ENCODE results near the gene SETDB1. TPM values are rescaled to one million over a fixed set of nuclear protein-coding genes. Genes with fewer than 3 reads are reported as not detected.
"Not testable (repeated sequence)": the region's sequence is repeated elsewhere in the genome, so short reads cannot be mapped to it uniquely, and the experiment has no call there.

SETDB1 gene
- total RNA-seq, 2 donors from 2014 or later: 49.3 to 74.3 TPM

DNA sequence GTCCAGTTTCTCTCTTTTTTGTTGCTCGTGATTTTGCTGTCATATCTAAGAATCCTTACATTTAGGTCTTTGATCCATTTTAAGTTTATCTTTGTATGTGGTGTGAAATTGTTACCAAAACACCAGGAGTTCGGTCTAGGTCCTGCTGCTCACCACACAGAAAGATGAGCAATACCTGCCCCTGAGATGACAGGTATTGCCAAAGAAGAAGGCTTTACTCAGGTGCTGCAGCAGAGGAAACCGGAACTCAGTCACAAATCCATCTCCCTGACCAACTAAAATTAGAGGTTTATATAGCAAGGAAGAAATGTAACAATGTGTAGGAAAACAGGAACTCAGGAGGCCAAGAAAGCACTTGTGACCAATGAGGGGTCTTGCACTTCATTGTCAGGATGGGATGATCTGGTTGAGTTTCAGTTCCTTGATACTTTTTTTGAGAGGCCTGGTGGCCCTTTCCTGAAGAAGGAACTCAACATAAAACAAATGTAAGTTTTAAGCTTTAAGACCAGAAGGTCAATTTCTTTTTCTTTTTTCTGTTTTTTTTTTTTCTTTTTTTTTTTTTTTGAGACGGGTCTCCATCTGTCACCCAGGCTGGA, 16.5 kb upstream of the SETDB1 start:
- no peaks in the 10 kb centered on the region for H3K9me3 Mint-ChIP-seq
- no peaks in the 10 kb centered on the region for H3K27me3 Mint-ChIP-seq
- ATAC-seq (replicated peaks): no peak
- H3K4me3 Mint-ChIP-seq: no peak overlapping the region
- H3K27ac Mint-ChIP-seq: no peak overlapping the region
- peaks cover 4% of the 10 kb centered on the region for H3K4me1 Mint-ChIP-seq
- no peaks in the 10 kb centered on the region for H3K36me3 Mint-ChIP-seq (ENCODE audit: low read depth)

DNA sequence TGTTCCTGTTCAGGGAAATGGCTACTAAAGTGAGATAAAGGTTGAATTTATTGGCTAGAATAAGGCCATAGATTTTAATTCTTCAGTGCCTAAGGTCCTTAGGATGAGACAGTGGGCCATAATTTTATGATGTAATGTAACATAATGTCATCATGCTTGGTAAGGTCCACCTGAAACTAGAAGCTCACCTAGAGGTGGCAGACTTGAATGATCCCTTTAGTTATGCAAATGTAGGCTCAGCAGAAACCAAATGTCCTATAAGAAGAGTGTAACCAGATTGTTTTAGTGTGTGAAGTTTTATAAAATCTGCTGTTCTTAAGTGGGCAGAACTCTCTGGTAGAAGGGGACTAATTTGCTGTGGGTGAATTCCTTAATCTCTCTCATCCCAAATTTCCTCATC, 13.5 kb upstream of the SETDB1 start:
- Mint-ChIP-seq H3K36me3 (ENCODE audit: low read depth) (no peaks in the 10 kb centered on the region), H3K27ac (no peak overlapping the region), H3K4me3 (no peak overlapping the region), H3K9me3 (no peaks in the 10 kb centered on the region), H3K27me3 (no peaks in the 10 kb centered on the region), H3K4me1 (peaks cover 4% of the 10 kb centered on the region)
- no peak for ATAC-seq (replicated peaks)

GRCh38 chr1:150917387-150917786, 8.8 kb upstream of the SETDB1 start:
- Mint-ChIP-seq H3K27ac (no peak overlapping the region), H3K36me3 (ENCODE audit: low read depth) (no peaks in the 10 kb centered on the region), H3K4me1 (peaks cover 9% of the 10 kb centered on the region), H3K9me3 (no peaks in the 10 kb centered on the region), H3K27me3 (no peaks in the 10 kb centered on the region), H3K4me3 (no peak overlapping the region)
- ATAC-seq (replicated peaks): no peak

- H3K9me3 Mint-ChIP-seq: no peaks in the 10 kb centered on the region
- no peaks in the 10 kb centered on the region for H3K27me3 Mint-ChIP-seq
- peak overlapping the region; percentile 21 for H3K4me3 Mint-ChIP-seq
- ATAC-seq (replicated peaks): peak; percentile 91
- peak overlapping the region; percentile 86 for H3K27ac Mint-ChIP-seq
- H3K4me1 Mint-ChIP-seq: peaks cover 6% of the 10 kb centered on the region
- peaks cover 18% of the 10 kb centered on the region for H3K36me3 Mint-ChIP-seq (ENCODE audit: low read depth)
Observed at GRCh38 chr1:150922519-150922975, 3.6 kb upstream of the SETDB1 start.

DNA sequence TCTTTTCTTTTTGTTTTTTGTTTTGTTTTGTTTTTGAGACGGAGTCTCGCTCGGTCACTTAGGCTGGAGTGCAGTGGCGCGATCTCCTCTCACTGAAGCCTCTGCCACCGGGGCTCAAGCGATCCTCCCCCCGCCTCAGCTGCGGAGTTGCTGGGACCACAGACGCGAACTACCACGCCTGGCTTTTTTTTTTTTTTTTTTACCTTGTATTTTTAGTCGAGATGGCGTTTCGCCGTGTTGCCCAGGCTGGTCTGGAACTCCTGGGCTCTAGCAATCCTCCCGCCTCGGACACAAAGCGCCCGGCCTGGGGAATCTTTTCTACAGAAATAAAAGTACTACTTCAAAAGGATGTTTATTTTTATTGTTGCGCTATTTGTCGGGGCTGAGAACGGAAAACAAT, 1.1 kb upstream of the SETDB1 start:
- H3K9me3 Mint-ChIP-seq: no peaks in the 10 kb centered on the region

GRCh38 chr1:150927624-150928023, 1.5 kb downstream of the SETDB1 start:
- H3K4me3 Mint-ChIP-seq: peak overlapping the region; percentile 94
- H3K27me3 Mint-ChIP-seq: no peaks in the 10 kb centered on the region
- H3K4me1 Mint-ChIP-seq: no peaks in the 10 kb centered on the region
- ATAC-seq (replicated peaks): no peak
- peaks cover 69% of the 10 kb centered on the region for H3K36me3 Mint-ChIP-seq (ENCODE audit: low read depth)
- H3K9me3 Mint-ChIP-seq: no peaks in the 10 kb centered on the region
- H3K27ac Mint-ChIP-seq: no peak overlapping the region

More for the DNA sequence above, 1.1 kb upstream of the SETDB1 start:
- Mint-ChIP-seq H3K4me3 (peak overlapping the region; percentile 94), H3K36me3 (ENCODE audit: low read depth) (peaks cover 44% of the 10 kb centered on the region), H3K4me1 (peaks cover 6% of the 10 kb centered on the region), H3K27ac (peak overlapping the region; percentile 96), H3K27me3 (no peaks in the 10 kb centered on the region)
- ATAC-seq (replicated peaks): no peak

- no peaks in the 10 kb centered on the region for H3K9me3 Mint-ChIP-seq
- peaks cover 76% of the 10 kb centered on the region for H3K36me3 Mint-ChIP-seq (ENCODE audit: low read depth)
- H3K27ac Mint-ChIP-seq: no peak overlapping the region
- H3K4me1 Mint-ChIP-seq: no peaks in the 10 kb centered on the region
- H3K27me3 Mint-ChIP-seq: no peaks in the 10 kb centered on the region
- peak overlapping the region; percentile 12 for H3K4me3 Mint-ChIP-seq
- ATAC-seq (replicated peaks): no peak
Observed at GRCh38 chr1:150928286-150928685, 2.1 kb downstream of the SETDB1 start.

- H3K36me3 Mint-ChIP-seq (ENCODE audit: low read depth): peaks cover 81% of the 10 kb centered on the region
- not testable (repeated sequence) for H3K27ac Mint-ChIP-seq; H3K4me1 Mint-ChIP-seq; ATAC-seq (replicated peaks); H3K27me3 Mint-ChIP-seq; H3K9me3 Mint-ChIP-seq
- H3K4me3 Mint-ChIP-seq: peak overlapping the region; percentile 12
Observed at GRCh38 chr1:150928775-150929174, 2.6 kb downstream of the SETDB1 start.

DNA sequence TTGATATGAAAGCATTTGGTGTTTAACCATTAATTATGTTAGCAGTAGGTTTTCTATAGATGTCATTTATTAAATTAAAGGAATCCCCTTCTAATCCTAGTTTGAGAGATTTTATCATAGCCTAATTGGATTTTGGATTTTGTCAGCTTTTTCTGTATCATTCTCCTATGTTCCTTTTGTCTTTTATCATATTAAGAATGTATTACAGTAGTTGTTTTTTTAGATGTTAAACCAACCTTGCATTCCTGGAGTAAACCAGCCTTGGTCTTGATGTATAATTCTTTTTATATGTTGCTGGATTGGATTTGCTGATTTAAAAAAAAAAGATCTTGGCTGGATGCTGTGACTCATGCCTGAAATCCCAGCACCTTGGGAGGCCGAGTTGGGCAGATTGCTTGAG, 5.6 kb downstream of the SETDB1 start:
- H3K4me1 Mint-ChIP-seq: peaks cover 5% of the 10 kb centered on the region
- H3K9me3 Mint-ChIP-seq: no peaks in the 10 kb centered on the region
- peaks cover 97% of the 10 kb centered on the region for H3K36me3 Mint-ChIP-seq (ENCODE audit: low read depth)
- H3K27ac Mint-ChIP-seq: no peak overlapping the region
- no peaks in the 10 kb centered on the region for H3K27me3 Mint-ChIP-seq
- H3K4me3 Mint-ChIP-seq: no peak overlapping the region
- no peak for ATAC-seq (replicated peaks)

DNA sequence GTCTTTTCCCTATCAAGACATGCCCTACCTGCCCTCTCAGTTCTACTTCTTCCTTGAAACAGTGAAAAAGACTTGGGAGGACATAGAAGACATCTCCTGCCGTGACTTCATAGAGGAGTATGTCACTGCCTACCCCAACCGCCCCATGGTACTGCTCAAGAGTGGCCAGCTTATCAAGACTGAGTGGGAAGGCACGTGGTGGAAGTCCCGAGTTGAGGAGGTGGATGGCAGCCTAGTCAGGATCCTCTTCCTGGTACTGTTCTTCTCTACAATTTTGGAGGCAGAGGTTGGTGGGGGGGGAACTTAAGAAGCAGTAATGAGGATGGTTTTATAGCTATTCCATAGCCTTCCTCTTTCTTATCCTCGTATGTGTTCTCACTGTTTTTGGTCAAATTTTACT, 18.7 kb downstream of the SETDB1 start:
- no peaks in the 10 kb centered on the region for H3K27me3 Mint-ChIP-seq
- no peak for ATAC-seq (replicated peaks)
- H3K4me1 Mint-ChIP-seq: no peaks in the 10 kb centered on the region
- no peaks in the 10 kb centered on the region for H3K9me3 Mint-ChIP-seq
- peaks cover 98% of the 10 kb centered on the region for H3K36me3 Mint-ChIP-seq (ENCODE audit: low read depth)
- peak overlapping the region; percentile 71 for H3K27ac Mint-ChIP-seq
- H3K4me3 Mint-ChIP-seq: no peak overlapping the region

DNA sequence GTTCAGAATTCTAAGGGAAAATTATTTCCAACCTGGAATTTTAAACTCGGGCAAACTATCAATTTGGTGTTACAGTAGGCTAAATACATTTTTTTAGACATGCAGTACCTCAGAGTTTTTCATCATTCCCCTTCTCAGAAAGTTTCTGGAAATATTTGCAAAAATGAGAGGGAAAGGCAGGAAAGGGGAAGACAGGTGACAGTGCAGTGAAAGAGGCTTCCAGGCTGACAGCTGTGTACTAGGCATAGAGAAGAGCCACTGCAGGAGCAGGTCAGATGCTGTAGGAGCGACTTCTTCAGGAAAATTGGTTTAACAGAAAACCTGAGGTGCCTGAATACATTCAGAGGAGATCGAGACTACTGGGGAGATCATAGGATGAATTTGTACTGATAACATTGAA, 28.5 kb downstream of the SETDB1 start:
- peaks cover 95% of the 10 kb centered on the region for H3K36me3 Mint-ChIP-seq (ENCODE audit: low read depth)

GRCh38 chr1:150955280-150955679, 29.1 kb downstream of the SETDB1 start:
- peak overlapping the region; percentile 25 for H3K27ac Mint-ChIP-seq
- H3K9me3 Mint-ChIP-seq: no peaks in the 10 kb centered on the region
- H3K4me3 Mint-ChIP-seq: no peak overlapping the region
- H3K36me3 Mint-ChIP-seq (ENCODE audit: low read depth): peaks cover 95% of the 10 kb centered on the region
- no peaks in the 10 kb centered on the region for H3K27me3 Mint-ChIP-seq
- peaks cover 9% of the 10 kb centered on the region for H3K4me1 Mint-ChIP-seq
- ATAC-seq (replicated peaks): no peak

More for the DNA sequence above, 28.5 kb downstream of the SETDB1 start:
- no peak overlapping the region for H3K4me3 Mint-ChIP-seq
- no peak overlapping the region for H3K27ac Mint-ChIP-seq
- peaks cover 9% of the 10 kb centered on the region for H3K4me1 Mint-ChIP-seq
- no peaks in the 10 kb centered on the region for H3K9me3 Mint-ChIP-seq
- no peaks in the 10 kb centered on the region for H3K27me3 Mint-ChIP-seq
- no peak for ATAC-seq (replicated peaks)

GRCh38 chr1:150957666-150958065, 31.5 kb downstream of the SETDB1 start:
- H3K27me3 Mint-ChIP-seq: no peaks in the 10 kb centered on the region
- peaks cover 95% of the 10 kb centered on the region for H3K36me3 Mint-ChIP-seq (ENCODE audit: low read depth)
- H3K27ac Mint-ChIP-seq: peak overlapping the region; percentile 70
- H3K9me3 Mint-ChIP-seq: no peaks in the 10 kb centered on the region
- ATAC-seq (replicated peaks): no peak
- H3K4me3 Mint-ChIP-seq: no peak overlapping the region
- peaks cover 4% of the 10 kb centered on the region for H3K4me1 Mint-ChIP-seq

DNA sequence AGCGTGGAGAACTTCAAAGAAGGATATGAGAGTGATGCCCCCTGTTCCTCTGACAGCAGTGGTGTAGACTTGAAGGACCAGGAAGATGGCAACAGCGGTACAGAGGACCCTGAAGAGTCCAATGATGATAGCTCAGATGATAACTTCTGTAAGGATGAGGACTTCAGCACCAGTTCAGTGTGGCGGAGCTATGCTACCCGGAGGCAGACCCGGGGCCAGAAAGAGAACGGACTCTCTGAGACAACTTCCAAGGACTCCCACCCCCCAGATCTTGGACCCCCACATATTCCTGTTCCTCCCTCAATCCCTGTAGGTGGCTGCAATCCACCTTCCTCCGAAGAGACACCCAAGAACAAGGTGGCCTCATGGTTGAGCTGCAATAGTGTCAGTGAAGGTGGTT, 34.5 kb downstream of the SETDB1 start:
- Mint-ChIP-seq H3K27ac (no peak overlapping the region), H3K9me3 (no peaks in the 10 kb centered on the region), H3K27me3 (no peaks in the 10 kb centered on the region), H3K36me3 (ENCODE audit: low read depth) (peaks cover 99% of the 10 kb centered on the region), H3K4me3 (no peak overlapping the region), H3K4me1 (peaks cover 4% of the 10 kb centered on the region)
- no peak for ATAC-seq (replicated peaks)

DNA sequence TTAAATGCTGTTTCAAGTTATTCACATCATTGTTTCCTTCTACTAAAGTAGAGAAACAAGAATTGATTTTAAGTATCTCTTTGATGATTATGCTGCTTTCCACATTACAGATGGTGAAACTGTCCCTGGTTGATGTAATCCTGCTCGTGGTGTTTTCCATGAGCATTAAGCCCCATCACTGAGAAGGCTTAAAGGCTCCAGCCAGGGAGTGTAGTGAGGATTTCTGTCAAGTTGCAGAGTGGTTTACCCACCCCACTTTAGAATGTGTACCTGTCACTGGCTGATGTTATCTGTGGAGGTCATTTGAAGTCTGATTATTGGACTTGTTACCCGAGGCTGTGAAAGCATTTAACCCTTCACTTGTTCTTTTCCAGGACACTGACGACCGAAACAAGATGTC, 35.6 kb downstream of the SETDB1 start:
- Mint-ChIP-seq H3K27ac (no peak overlapping the region), H3K36me3 (ENCODE audit: low read depth) (peaks cover 100% of the 10 kb centered on the region), H3K4me1 (peaks cover 10% of the 10 kb centered on the region), H3K4me3 (no peak overlapping the region), H3K9me3 (no peaks in the 10 kb centered on the region), H3K27me3 (no peaks in the 10 kb centered on the region)
- peak; percentile 21 for ATAC-seq (replicated peaks)

All from activated T-helper 17 cell treated with anti-CD3 and anti-CD28 coated beads, Interleukin-2, amount 50 U/mL, for 72 hours (primary cell).